Small intestine (tissue), 7 donors: ENCODE data around the gene COL4A2. TPM values are rescaled to one million over a fixed set of nuclear protein-coding genes. Genes with fewer than 3 reads are reported as not detected.
A peak's percentile ranks its signal among the peaks of the same experiment; 100 is the strongest.

Source experiments
- DNase-seq, 2 donors: peaks; one replicate each; pipeline versions ENCODE4 v3.0.0 to v3.0.0-alpha.2; 2013
- FAIRE-seq: peaks from 2 replicates; lab custom pipeline; 2012; peaks lifted over from hg19 to GRCh38; lab: Jason Lieb, UNC
- H3K27ac ChIP-seq, 3 donors: one replicate each; pipeline ENCODE4 v1.5.1; 2013; ENCODE audit warnings: low read length in 2 of 3, mild to moderate bottlenecking in 2 of 3, control low read depth in 1 of 3, inconsistent platforms in 1 of 3, low read depth in 1 of 3, moderate library complexity in 1 of 3
- H3K27me3 ChIP-seq, 3 donors: one replicate each; pipeline ENCODE4 v1.6.1; 2013; ENCODE audit warnings: low read length in 3 of 3, inconsistent platforms in 1 of 3; ENCODE audit not compliant: control insufficient read depth in 3 of 3, insufficient read depth in 3 of 3
- H3K36me3 ChIP-seq, 3 donors: one replicate each; pipeline ENCODE4 v1.6.1; 2013; ENCODE audit warnings: low read length in 3 of 3, inconsistent platforms in 1 of 3, low read depth in 1 of 3, mild to moderate bottlenecking in 1 of 3, moderate library complexity in 1 of 3; ENCODE audit not compliant: control insufficient read depth in 3 of 3, insufficient read depth in 2 of 3
- H3K4me1 ChIP-seq, 3 donors: one replicate each; pipeline ENCODE4 v1.6.1; 2013; ENCODE audit warnings: low read length in 2 of 3, inconsistent platforms in 1 of 3, low read depth in 1 of 3, mild to moderate bottlenecking in 1 of 3, moderate library complexity in 1 of 3; ENCODE audit not compliant: control insufficient read depth in 3 of 3, insufficient read depth in 2 of 3
- H3K4me3 ChIP-seq, 3 donors: one replicate each; pipeline ENCODE4 v1.5.1; 2013; ENCODE audit warnings: low read length in 3 of 3, control low read depth in 1 of 3, inconsistent platforms in 1 of 3, low read depth in 1 of 3, mild to moderate bottlenecking in 1 of 3, moderate library complexity in 1 of 3
- H3K9me3 ChIP-seq, 2 donors: one replicate each; pipeline ENCODE4 v1.6.1; 2013; ENCODE audit warnings: low read depth in 1 of 2, low read length in 1 of 2; ENCODE audit not compliant: control insufficient read depth in 2 of 2, insufficient read depth in 1 of 2
- WGBS, 3 donors: extraction: QIAGEN DNeasy Blood & Tissue Kit; methylation state at CpG; one replicate each; pipeline ENCODE4 v1.1.7; 2013; 5-methylcytosine and 5-hydroxymethylcytosine counted together
- polyA plus RNA-seq, 4 donors: library from polyadenylated mRNA; stranded (reverse) in 3 of 4; unstranded in 1 of 4; fragments of 200-250 nt in 3 of 4; fragments of 120-200 nt in 1 of 4; gene quantifications; one replicate each; pipeline versions ENCODE4 v1.2.1 to v1.2.3, GENCODE V29; 2013
- donor health status: healthy with polysubstance abuse.
- donor health status: control.
- donor health status: control.
- donor health status: Bipolar disorder and iron deficiency.
- donor health status: healthy.

The COL4A2 gene
- polyA plus RNA-seq, 4 donors: 42.3 to 120 (median 64.6) TPM

GRCh38 chr13:110507678-110508381, 200.7 kb downstream of the COL4A2 start:
- 24 to 68% (median 41%) methylated on average over 22 to 23 of the region's 23 CpGs for WGBS, 3 donors
- peak overlapping the region; percentile 92 to 97 (median 95) for H3K27ac ChIP-seq
- no peaks in the 10 kb centered on the region for H3K27me3 ChIP-seq
- H3K4me1 ChIP-seq: peaks cover 3 to 43% (median 4%) of the 10 kb centered on the region in 3 donors
- DNase-seq (peak; percentile 74 to 92), FAIRE-seq (no peak)
- H3K9me3 ChIP-seq: no peaks in the 10 kb centered on the region
- peaks cover 2 to 66% (median 8%) of the 10 kb centered on the region in 3 donors for H3K36me3 ChIP-seq
- H3K4me3 ChIP-seq: peak overlapping the region in 1 of 3 donors; percentile 43

DNA sequence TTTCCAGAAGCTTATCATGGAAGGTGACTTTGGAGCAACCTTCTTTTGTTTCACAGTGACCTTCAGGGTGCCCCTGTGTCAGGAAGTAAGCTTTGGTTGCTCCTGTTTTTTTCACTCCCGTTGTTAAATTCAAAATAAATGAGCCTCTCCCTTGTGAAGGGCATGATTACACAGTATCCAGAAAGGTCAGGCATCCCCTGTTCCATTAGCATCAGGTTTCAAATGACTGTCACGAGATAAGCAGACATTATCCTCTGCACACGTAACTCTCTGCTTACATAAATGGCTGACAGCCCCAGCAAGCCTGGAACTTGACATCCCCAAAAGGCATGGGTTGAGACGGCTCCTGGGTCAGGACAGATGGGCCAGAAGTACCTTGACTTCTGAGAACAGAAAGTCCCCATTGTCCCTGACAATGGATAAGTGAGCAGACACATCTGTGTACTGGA, 202.4 kb downstream of the COL4A2 start:
- peak; percentile 31 to 34 for DNase-seq
- FAIRE-seq: no peak
- Histone ChIP-seq H3K27ac (peak overlapping the region; percentile 13 to 44 (median 24)), H3K36me3 (peaks cover 2 to 64% (median 8%) of the 10 kb centered on the region in 3 donors), H3K27me3 (no peaks in the 10 kb centered on the region), H3K4me1 (peaks cover 3 to 43% (median 4%) of the 10 kb centered on the region in 3 donors), H3K4me3 (no peak overlapping the region), H3K9me3 (no peaks in the 10 kb centered on the region)
- WGBS, 3 donors: 45 to 49% (median 45%) methylated on average over 4 of the region's 4 CpGs

DNA sequence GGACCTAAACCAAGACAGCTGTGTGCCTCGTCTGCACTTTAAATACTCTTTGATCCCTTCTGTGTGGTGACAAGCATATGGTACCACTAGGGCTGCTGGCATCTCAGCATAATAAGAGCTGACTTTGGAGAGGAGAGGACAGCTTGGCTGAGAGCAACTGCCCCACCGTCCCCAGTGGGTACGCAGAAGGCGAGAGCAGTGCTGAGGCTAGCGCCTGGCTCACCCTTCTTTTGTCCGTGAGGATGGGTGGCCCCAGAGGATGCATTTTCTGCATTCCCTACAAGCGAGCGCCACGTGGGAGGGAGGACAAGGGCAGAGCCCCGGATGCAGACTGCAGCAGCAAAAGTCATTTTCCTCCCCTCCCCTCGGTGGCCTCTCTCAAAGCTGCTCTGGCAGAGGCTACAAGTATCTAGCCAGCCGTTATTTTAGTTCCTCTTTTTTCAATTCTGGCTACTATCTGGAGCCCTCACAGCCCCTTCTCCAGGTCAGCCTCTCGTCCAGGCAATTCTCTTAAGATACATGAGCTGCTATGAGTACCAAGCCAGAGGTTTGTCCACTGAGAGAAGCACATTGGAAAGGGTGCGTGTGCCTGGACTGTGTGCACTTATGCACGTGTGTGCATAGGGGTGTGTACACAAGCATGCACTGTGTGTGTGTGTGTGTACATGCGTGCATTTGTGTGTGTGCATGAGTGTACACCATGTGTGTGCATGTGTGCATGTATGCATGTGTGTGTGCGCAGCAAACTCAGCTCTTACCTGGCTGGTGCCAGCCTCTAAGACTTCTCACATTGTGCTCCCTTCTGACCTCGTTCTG, 203.1 kb downstream of the COL4A2 start:
- H3K4me1 ChIP-seq: peaks cover 3 to 43% (median 4%) of the 10 kb centered on the region in 3 donors
- H3K27ac ChIP-seq: peak overlapping the region in 2 of 3 donors; percentile 13 to 24
- no peak for FAIRE-seq
- H3K27me3 ChIP-seq: no peaks in the 10 kb centered on the region
- no peak overlapping the region for H3K4me3 ChIP-seq
- WGBS, 3 donors: 56 to 64% (median 58%) methylated on average over 18 of the region's 18 CpGs
- no peaks in the 10 kb centered on the region for H3K9me3 ChIP-seq
- no peak for DNase-seq
- H3K36me3 ChIP-seq: peaks cover 2 to 66% (median 8%) of the 10 kb centered on the region in 3 donors

GRCh38 chr13:110511509-110512181, 204.6 kb downstream of the COL4A2 start:
- no peak overlapping the region for H3K4me3 ChIP-seq
- H3K36me3 ChIP-seq: peaks cover 2 to 52% (median 5%) of the 10 kb centered on the region in 3 donors
- H3K9me3 ChIP-seq: no peaks in the 10 kb centered on the region
- WGBS, 3 donors: 94% methylated on average over 31 of the region's 31 CpGs
- FAIRE-seq (no peak), DNase-seq (no peak)
- no peak overlapping the region for H3K27ac ChIP-seq
- H3K27me3 ChIP-seq: no peaks in the 10 kb centered on the region
- H3K4me1 ChIP-seq: peaks cover 0 to 33% (median under 1%) of the 10 kb centered on the region in 3 donors

DNA sequence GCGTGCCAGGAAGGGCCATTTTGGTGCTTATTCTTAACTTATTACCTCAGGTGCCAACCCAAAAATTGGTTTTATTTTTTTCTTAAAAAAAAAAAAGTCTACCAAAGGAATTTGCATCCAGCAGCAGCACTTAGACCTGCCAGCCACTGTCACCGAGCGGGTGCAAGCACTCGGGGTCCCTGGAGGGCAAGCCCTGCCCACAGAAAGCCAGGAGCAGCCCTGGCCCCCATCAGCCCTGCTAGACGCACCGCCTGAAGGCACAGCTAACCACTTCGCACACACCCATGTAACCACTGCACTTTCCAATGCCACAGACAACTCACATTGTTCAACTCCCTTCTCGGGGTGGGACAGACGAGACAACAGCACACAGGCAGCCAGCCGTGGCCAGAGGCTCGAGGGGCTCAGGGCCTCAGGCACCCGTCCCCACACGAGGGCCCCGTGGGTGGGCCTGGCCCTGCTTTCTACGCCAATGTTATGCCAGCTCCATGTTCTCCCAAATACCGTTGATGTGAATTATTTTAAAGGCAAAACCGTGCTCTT, 205.2 kb downstream of the COL4A2 start:
- H3K4me1 ChIP-seq: peaks cover 0 to 30% (median 0%) of the 10 kb centered on the region in 3 donors
- H3K9me3 ChIP-seq: no peaks in the 10 kb centered on the region
- no peak for FAIRE-seq
- DNase-seq: no peak
- no peak overlapping the region for H3K27ac ChIP-seq
- WGBS, 3 donors: 86 to 89% (median 88%) methylated on average over 17 of the region's 17 CpGs
- peaks cover 2 to 52% (median 5%) of the 10 kb centered on the region in 3 donors for H3K36me3 ChIP-seq
- H3K27me3 ChIP-seq: no peaks in the 10 kb centered on the region
- H3K4me3 ChIP-seq: no peak overlapping the region

- no peak for DNase-seq
- no peak for FAIRE-seq
- no peak overlapping the region for H3K4me3 ChIP-seq
- peaks cover 9 to 44% (median 13%) of the 10 kb centered on the region in 3 donors for H3K4me1 ChIP-seq
- H3K27ac ChIP-seq: no peak overlapping the region
- H3K9me3 ChIP-seq: no peaks in the 10 kb centered on the region
- peaks cover 2 to 56% (median 2%) of the 10 kb centered on the region in 3 donors for H3K36me3 ChIP-seq
- no peaks in the 10 kb centered on the region for H3K27me3 ChIP-seq
- WGBS, 3 donors: 76 to 83% (median 82%) methylated on average over 12 of the region's 12 CpGs
These were observed 209.4 kb downstream of the COL4A2 start for GRCh38 chr13:110516500-110516899.

- WGBS, 3 donors: 36 to 55% (median 42%) methylated on average over 7 of the region's 7 CpGs
These were observed 210.6 kb downstream of the COL4A2 start for GRCh38 chr13:110517505-110518225.

More at GRCh38 chr13:110517505-110518225, 210.6 kb downstream of the COL4A2 start:
- Histone ChIP-seq H3K4me3 (no peak overlapping the region), H3K9me3 (no peaks in the 10 kb centered on the region), H3K36me3 (peaks cover 0 to 53% (median 2%) of the 10 kb centered on the region in 3 donors), H3K4me1 (peaks cover 9 to 51% (median 15%) of the 10 kb centered on the region in 3 donors), H3K27ac (peak overlapping the region; percentile 62 to 85 (median 76)), H3K27me3 (no peaks in the 10 kb centered on the region)
- DNase-seq (peak; percentile 90 to 95), FAIRE-seq (no peak)
